ENCODE data around the gene MAST3. TPM values are rescaled to one million over a fixed set of nuclear protein-coding genes. Genes with fewer than 3 reads are reported as not detected.

Gene MAST3
- total and polyA plus RNA-seq, 2 of the 13 experiments (the other 11 are each of a cell fraction or from before 2014, with no cell fraction given) = 4.1 to 4.6 TPM

GRCh38 chr19:18192673-18193387, 95.3 kb downstream of the MAST3 start, which contains the start of gene MPV17L2 (continued):
- TF ChIP-seq ZBTB20 (CRISPR knock-in tag; IDR thresholded peaks at IDR 0.05; ENCODE audit: borderline replicate concordance, low read depth) (no peak), ZNF510 (CRISPR knock-in tag; IDR thresholded peaks at IDR 0.05; ENCODE audit: low read depth) (no peak), PRMT3 (CRISPR knock-in tag; IDR thresholded peaks at IDR 0.05; ENCODE audit: borderline replicate concordance, low read depth) (no peak), SIX1 (CRISPR knock-in tag; IDR thresholded peaks at IDR 0.05; ENCODE audit: borderline replicate concordance) (no peak), ISX (CRISPR knock-in tag; conservative IDR thresholded peaks at IDR 0.05) (no peak), ZBTB21 (CRISPR knock-in tag; IDR thresholded peaks at IDR 0.05) (no peak), MTF2 (CRISPR knock-in tag; IDR thresholded peaks at IDR 0.05; ENCODE audit: borderline replicate concordance) (no peak), PCBP1 (IDR thresholded peaks at IDR 0.05; ENCODE audit: borderline replicate concordance, low read depth, low read length) (peak; percentile 76; the same call in 1 of the 2 replicates), RAD21 (CRISPR knock-in tag; IDR thresholded peaks at IDR 0.05) (0 out of 2 replicates have a peak, but pooled peaks have one; percentile 38), SETDB1 (CRISPR knock-in tag; IDR thresholded peaks at IDR 0.05; ENCODE audit: borderline replicate concordance) (no peak), ZNF597 (CRISPR knock-in tag; IDR thresholded peaks at IDR 0.05) (no peak), ZNF101 (CRISPR knock-in tag; IDR thresholded peaks at IDR 0.05; ENCODE audit: borderline replicate concordance, low read depth) (no peak), PITX1 (CRISPR knock-in tag; IDR thresholded peaks at IDR 0.05) (no peak), ZNF614 (CRISPR knock-in tag; IDR thresholded peaks at IDR 0.05; ENCODE audit: borderline replicate concordance) (no peak), SP1 (IDR thresholded peaks at IDR 0.05) (peak; percentile 93), SP1 (CRISPR knock-in tag; IDR thresholded peaks at IDR 0.05) (peak; percentile 98), ZKSCAN8 (CRISPR knock-in tag; IDR thresholded peaks at IDR 0.05; ENCODE audit: borderline replicate concordance) (no peak), BCLAF1 (IDR thresholded peaks at IDR 0.05) (no peak), ZSCAN21 (CRISPR knock-in tag; IDR thresholded peaks at IDR 0.05; ENCODE audit: borderline replicate concordance) (0 out of 2 replicates have a peak, but pooled peaks have one; percentile 46), HCFC1 (IDR thresholded peaks at IDR 0.05; ENCODE audit: low read depth, low read length) (no peak; the same call in 1 of the 2 replicates), SRSF1 (optimal IDR thresholded peaks at IDR 0.05; ENCODE audit: low read depth, low read length) (peak; percentile 53), ZNF496 (CRISPR knock-in tag; IDR thresholded peaks at IDR 0.05; ENCODE audit: insufficient replicate concordance) (no peak), ZNF546 (CRISPR knock-in tag; conservative IDR thresholded peaks at IDR 0.05) (no peak), ZNF160 (CRISPR knock-in tag; IDR thresholded peaks at IDR 0.05) (no peak; the same call in 1 of the 2 replicates), GATAD2A (CRISPR knock-in tag; IDR thresholded peaks at IDR 0.05) (0 out of 2 replicates have a peak, but pooled peaks have one; percentile 8), ZNF230 (CRISPR knock-in tag; IDR thresholded peaks at IDR 0.05) (no peak)
- TF ChIP-seq, protein P1, sequence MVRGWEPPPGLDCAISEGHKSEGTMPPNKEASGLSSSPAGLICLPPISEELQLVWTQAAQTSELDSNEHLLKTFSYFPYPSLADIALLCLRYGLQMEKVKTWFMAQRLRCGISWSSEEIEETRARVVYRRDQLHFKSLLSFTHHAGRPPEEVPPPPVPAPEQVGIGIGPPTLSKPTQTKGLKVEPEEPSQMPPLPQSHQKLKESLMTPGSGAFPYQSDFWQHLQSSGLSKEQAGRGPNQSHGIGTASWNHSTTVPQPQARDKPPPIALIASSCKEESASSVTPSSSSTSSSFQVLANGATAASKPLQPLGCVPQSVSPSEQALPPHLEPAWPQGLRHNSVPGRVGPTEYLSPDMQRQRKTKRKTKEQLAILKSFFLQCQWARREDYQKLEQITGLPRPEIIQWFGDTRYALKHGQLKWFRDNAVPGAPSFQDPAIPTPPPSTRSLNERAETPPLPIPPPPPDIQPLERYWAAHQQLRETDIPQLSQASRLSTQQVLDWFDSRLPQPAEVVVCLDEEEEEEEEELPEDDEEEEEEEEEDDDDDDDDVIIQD (CRISPR knock-in tag; IDR thresholded peaks at IDR 0.05; ENCODE audit: low read depth) = no peak; the same call in 1 of the 2 replicates

Measured in HepG2 (cell line).